HepG2 (cell line): ENCODE results near the gene NCOR2. TPM values are rescaled to one million over a fixed set of nuclear protein-coding genes. Genes with fewer than 3 reads are reported as not detected.

ENCODE experiments used
- ATAC-seq: fragments of 200-7000 bp; cut with Tn5 transposase; 3 replicates; pipeline ENCODE4 v1.9.1; 2020; ENCODE audit warnings: mild to moderate bottlenecking, moderate library complexity
- BruUV-seq: library from RNA; stranded (reverse); fragments of 400-500 nt; replicated peaks from 2 replicates; lab custom pipeline; 2021; lab: Mats Ljungman, UMichigan
- CTCF ChIA-PET: fragments of 300-600 bp; formaldehyde crosslinking; extraction: SDS; loops from one replicate; lab custom pipeline; 2021; ENCODE audit warnings: low total read pairs, inconsistent platforms, low intra/inter-chr PET ratio; lab: Yijun Ruan, JAX
- POLR2A ChIA-PET: fragments of 350-600 bp; sonication (Branson Sonifier 250); formaldehyde crosslinking; loops from one replicate; lab custom pipeline; 2020; ENCODE audit warnings: antibody characterized with exemption, inconsistent platforms; lab: Yijun Ruan, JAX
- DNase-seq: peaks from one replicate; pipeline ENCODE4 v3.0.0-alpha.2; 2015; ENCODE audit warnings: low spot score
- FAIRE-seq: peaks from 3 replicates; lab custom pipeline; 2011; peaks lifted over from hg19 to GRCh38; lab: Jason Lieb, UNC
- H2AFZ ChIP-seq: one replicate; pipeline ENCODE4 v1.6.1; 2011; ENCODE audit warnings: low read length, inconsistent platforms
- H3K27ac ChIP-seq: fragments of 300-600 bp; 3 replicates; pipeline ENCODE4 v1.8.0; 2011; ENCODE audit warnings: mixed run types, mild to moderate bottlenecking, mixed read lengths, low read length, inconsistent platforms; ENCODE audit not compliant: insufficient read depth; ENCODE audit errors: extremely low read length
- H3K27me3 ChIP-seq, 2 experiments: fragments of 200-600 bp in 1 of 2; 2 replicates in 1 of 2; 3 replicates in 1 of 2; pipeline versions ENCODE4 v1.6.0 to v1.8.0; 2011; ENCODE audit warnings: low read length in 2 of 2, mild to moderate bottlenecking in 2 of 2, moderate library complexity in 2 of 2, inconsistent platforms in 1 of 2; ENCODE audit not compliant: insufficient read depth in 2 of 2, control insufficient read depth in 1 of 2
- H3K36me3 ChIP-seq, 2 experiments: fragments of 200-600 bp in 1 of 2; replicated peaks in 1 of 2; 2 replicates in 1 of 2; 3 replicates in 1 of 2; pipeline versions ENCODE4 v1.5.1 to v1.8.0; 2011; ENCODE audit warnings: low read length in 2 of 2, inconsistent platforms in 1 of 2; ENCODE audit not compliant: insufficient read depth in 2 of 2, control insufficient read depth in 1 of 2
- H3K4me1 ChIP-seq: 2 replicates; pipeline ENCODE4 v1.5.1; 2012; ENCODE audit warnings: low read length, inconsistent platforms; ENCODE audit not compliant: insufficient read depth
- H3K4me2 ChIP-seq: 2 replicates; pipeline ENCODE4 v1.6.0; 2011; ENCODE audit warnings: low read depth, low read length, inconsistent platforms
- H3K4me3 ChIP-seq, 3 experiments: fragments of 200-600 bp in 1 of 3; sonication (generic), shearing (Covaris generic) in 1 of 3; replicated peaks in 1 of 3; 2 replicates each; pipeline ENCODE4 v1.5.1; 2011 to 2016; ENCODE audit warnings: low read length in 3 of 3, inconsistent platforms in 2 of 3, low read depth in 2 of 3, mild to moderate bottlenecking in 2 of 3, control low read depth in 1 of 3, mixed read lengths in 1 of 3; ENCODE audit not compliant: insufficient read depth in 1 of 3
- H3K79me2 ChIP-seq: one replicate; pipeline ENCODE4 v1.6.1; 2011; ENCODE audit warnings: low read length, inconsistent platforms; ENCODE audit not compliant: insufficient read depth
- H3K9ac ChIP-seq: 2 replicates; pipeline ENCODE4 v1.6.0; 2011; ENCODE audit warnings: mild to moderate bottlenecking, low read depth, low read length, inconsistent platforms; ENCODE audit not compliant: insufficient read depth
- H3K9me3 ChIP-seq: 2 replicates; pipeline ENCODE4 v1.5.1; 2012; ENCODE audit warnings: mild to moderate bottlenecking, low read length
- H4K20me1 ChIP-seq: 2 replicates; pipeline ENCODE4 v1.6.0; 2011; ENCODE audit warnings: inconsistent platforms, mild to moderate bottlenecking, low read length, moderate library complexity; ENCODE audit not compliant: insufficient read depth
- MZF1 ChIP-seq: sonication (generic); formaldehyde crosslinking; IDR thresholded peaks from 2 replicates; pipeline ENCODE4 v1.8.1; 2023; ENCODE audit warnings: mild to moderate bottlenecking, missing genetic modification reagents, borderline replicate concordance
- ZNF282 ChIP-seq: fragments of 450-650 bp; IDR thresholded peaks from 2 replicates; pipeline ENCODE4 v1.6.1; 2018; ENCODE audit not compliant: partially characterized antibody
- WGBS: methylation state at CpG from one replicate; pipeline ENCODE4 v1.1.6; 2017; ENCODE audit warnings: low lambda C conversion rate; 5-methylcytosine and 5-hydroxymethylcytosine counted together
- in situ Hi-C: cut with HindIII; loops from 2 replicates; pipeline ENCODE4 v1.10.0; 2017; ENCODE audit warnings: low pct_unique_long_range_greater_than_20kb; ENCODE audit not compliant: extremely low pct_ligation_motif_present
- intact Hi-C: fragments of 100-400 bp; cut with micrococcal nuclease; formaldehyde crosslinking; loops from one replicate; pipeline ENCODE4 v1.10.0; 2022; ENCODE audit not compliant: unreplicated experiment
- polyA plus RNA-seq, 8 experiments: library from polyadenylated mRNA; depleted of rRNA in 3 of 8; stranded (reverse) in 7 of 8; unstranded in 1 of 8; fragments of >200 nt; fragmentation: Illumina TruSeq in 4 of 8; extraction: Trizol in 4 of 8; gene quantifications; 2 replicates each; pipeline versions ENCODE4 v1.2.1 to v1.2.3, GENCODE V29; 2011 to 2016; ENCODE audit warnings: low read depth in 4 of 8, missing spikeins in 1 of 8, mixed read lengths in 1 of 8; ENCODE audit not compliant: insufficient read depth in 1 of 8
- total RNA-seq, 5 experiments: library from RNA; depleted of rRNA; stranded (reverse); fragments of >200 nt; fragmentation: Illumina TruSeq; extraction: Trizol; gene quantifications; 2 replicates each; pipeline ENCODE4 v1.2.3, GENCODE V29; 2016; ENCODE audit warnings: low read depth in 1 of 5
- TF ChIP-seq, protein P1 (sequence below): sonication (generic); formaldehyde crosslinking; IDR thresholded peaks from 2 replicates; pipeline ENCODE4 v1.4.0; 2020; ENCODE audit warnings: missing genetic modification reagents
- TF ChIP-seq, protein P2 (sequence below): sonication (generic); formaldehyde crosslinking; IDR thresholded peaks from 2 replicates; pipeline ENCODE4 v1.4.0; 2020; ENCODE audit warnings: low read depth, missing genetic modification reagents
- TF ChIP-seq, protein P3 (sequence below): sonication (generic); formaldehyde crosslinking; IDR thresholded peaks from 2 replicates; pipeline ENCODE4 v1.5.0; 2020; ENCODE audit warnings: missing genetic modification reagents, mild to moderate bottlenecking, borderline replicate concordance

The NCOR2 gene
- total and polyA plus RNA-seq, 2 of the 13 experiments (the other 11 are each of a cell fraction or from before 2014, with no cell fraction given), result 4.5 to 5.7 TPM

DNA sequence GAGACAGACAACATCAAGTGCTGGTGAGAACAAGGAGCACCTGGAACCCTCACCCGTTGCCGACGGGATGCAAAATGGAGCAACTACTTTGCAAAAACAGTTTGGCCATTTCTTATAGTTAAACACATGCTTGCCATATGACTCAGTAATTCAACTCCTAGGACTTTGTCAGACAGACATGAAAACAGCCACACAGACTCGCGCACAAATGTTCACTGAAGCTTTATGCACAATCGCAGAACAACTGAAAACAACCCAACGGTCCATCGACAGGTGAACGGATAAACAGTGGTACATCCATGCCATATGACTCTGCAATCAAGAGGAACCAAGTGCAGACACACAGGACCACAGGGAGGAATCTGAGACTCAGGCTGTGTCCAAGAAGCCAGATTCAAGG is 30.8 kb downstream of the NCOR2 start:
- Histone ChIP-seq H3K36me3 (no peaks in the 10 kb centered on the region), H3K4me3 (no peak overlapping the region), H2AFZ (no peak overlapping the region), H3K4me2 (no peak overlapping the region), H3K9me3 (no peaks in the 10 kb centered on the region), H3K79me2 (peaks cover 21% of the 10 kb centered on the region), H3K27me3 (no peaks in the 10 kb centered on the region), H3K27ac (no peak overlapping the region), H3K9ac (no peak overlapping the region), H3K4me1 (peaks cover 26% of the 10 kb centered on the region), H4K20me1 (peaks cover 22% of the 10 kb centered on the region; the same call in 1 of the 2 replicates)
- in situ Hi-C loops, result no loop called here
- CTCF ChIA-PET, result no interaction called here
- FAIRE-seq, result no peak
- no peak for ATAC-seq
- TF ChIP-seq MZF1 (CRISPR knock-in tag) (no peak), ZNF282 (no peak)
- TF ChIP-seq, protein P1, sequence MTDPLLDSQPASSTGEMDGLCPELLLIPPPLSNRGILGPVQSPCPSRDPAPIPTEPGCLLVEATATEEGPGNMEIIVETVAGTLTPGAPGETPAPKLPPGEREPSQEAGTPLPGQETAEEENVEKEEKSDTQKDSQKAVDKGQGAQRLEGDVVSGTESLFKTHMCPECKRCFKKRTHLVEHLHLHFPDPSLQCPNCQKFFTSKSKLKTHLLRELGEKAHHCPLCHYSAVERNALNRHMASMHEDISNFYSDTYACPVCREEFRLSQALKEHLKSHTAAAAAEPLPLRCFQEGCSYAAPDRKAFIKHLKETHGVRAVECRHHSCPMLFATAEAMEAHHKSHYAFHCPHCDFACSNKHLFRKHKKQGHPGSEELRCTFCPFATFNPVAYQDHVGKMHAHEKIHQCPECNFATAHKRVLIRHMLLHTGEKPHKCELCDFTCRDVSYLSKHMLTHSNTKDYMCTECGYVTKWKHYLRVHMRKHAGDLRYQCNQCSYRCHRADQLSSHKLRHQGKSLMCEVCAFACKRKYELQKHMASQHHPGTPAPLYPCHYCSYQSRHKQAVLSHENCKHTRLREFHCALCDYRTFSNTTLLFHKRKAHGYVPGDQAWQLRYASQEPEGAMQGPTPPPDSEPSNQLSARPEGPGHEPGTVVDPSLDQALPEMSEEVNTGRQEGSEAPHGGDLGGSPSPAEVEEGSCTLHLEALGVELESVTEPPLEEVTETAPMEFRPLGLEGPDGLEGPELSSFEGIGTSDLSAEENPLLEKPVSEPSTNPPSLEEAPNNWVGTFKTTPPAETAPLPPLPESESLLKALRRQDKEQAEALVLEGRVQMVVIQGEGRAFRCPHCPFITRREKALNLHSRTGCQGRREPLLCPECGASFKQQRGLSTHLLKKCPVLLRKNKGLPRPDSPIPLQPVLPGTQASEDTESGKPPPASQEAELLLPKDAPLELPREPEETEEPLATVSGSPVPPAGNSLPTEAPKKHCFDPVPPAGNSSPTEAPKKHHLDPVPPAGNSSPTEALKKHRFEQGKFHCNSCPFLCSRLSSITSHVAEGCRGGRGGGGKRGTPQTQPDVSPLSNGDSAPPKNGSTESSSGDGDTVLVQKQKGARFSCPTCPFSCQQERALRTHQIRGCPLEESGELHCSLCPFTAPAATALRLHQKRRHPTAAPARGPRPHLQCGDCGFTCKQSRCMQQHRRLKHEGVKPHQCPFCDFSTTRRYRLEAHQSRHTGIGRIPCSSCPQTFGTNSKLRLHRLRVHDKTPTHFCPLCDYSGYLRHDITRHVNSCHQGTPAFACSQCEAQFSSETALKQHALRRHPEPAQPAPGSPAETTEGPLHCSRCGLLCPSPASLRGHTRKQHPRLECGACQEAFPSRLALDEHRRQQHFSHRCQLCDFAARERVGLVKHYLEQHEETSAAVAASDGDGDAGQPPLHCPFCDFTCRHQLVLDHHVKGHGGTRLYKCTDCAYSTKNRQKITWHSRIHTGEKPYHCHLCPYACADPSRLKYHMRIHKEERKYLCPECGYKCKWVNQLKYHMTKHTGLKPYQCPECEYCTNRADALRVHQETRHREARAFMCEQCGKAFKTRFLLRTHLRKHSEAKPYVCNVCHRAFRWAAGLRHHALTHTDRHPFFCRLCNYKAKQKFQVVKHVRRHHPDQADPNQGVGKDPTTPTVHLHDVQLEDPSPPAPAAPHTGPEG (CRISPR knock-in tag), result no peak
- TF ChIP-seq, protein P2, sequence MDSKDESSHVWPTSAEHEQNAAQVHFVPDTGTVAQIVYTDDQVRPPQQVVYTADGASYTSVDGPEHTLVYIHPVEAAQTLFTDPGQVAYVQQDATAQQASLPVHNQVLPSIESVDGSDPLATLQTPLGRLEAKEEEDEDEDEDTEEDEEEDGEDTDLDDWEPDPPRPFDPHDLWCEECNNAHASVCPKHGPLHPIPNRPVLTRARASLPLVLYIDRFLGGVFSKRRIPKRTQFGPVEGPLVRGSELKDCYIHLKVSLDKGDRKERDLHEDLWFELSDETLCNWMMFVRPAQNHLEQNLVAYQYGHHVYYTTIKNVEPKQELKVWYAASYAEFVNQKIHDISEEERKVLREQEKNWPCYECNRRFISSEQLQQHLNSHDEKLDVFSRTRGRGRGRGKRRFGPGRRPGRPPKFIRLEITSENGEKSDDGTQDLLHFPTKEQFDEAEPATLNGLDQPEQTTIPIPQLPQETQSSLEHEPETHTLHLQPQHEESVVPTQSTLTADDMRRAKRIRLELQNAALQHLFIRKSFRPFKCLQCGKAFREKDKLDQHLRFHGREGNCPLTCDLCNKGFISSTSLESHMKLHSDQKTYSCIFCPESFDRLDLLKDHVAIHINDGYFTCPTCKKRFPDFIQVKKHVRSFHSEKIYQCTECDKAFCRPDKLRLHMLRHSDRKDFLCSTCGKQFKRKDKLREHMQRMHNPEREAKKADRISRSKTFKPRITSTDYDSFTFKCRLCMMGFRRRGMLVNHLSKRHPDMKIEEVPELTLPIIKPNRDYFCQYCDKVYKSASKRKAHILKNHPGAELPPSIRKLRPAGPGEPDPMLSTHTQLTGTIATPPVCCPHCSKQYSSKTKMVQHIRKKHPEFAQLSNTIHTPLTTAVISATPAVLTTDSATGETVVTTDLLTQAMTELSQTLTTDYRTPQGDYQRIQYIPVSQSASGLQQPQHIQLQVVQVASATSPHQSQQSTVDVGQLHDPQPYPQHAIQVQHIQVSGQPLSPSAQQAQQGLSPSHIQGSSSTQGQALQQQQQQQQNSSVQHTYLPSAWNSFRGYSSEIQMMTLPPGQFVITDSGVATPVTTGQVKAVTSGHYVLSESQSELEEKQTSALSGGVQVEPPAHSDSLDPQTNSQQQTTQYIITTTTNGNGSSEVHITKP (CRISPR knock-in tag), result no peak
- TF ChIP-seq, protein P3, sequence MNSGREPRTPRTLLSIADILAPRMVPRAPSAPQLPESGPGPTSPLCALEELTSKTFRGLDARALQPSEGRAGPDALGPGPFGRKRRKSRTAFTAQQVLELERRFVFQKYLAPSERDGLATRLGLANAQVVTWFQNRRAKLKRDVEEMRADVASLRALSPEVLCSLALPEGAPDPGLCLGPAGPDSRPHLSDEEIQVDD (CRISPR knock-in tag), result no peak
- no peak for DNase-seq
- no TSS peak for BruUV-seq
- POLR2A ChIA-PET, result no interaction called here
- 94% methylated on average over 9 of the region's 9 CpGs for WGBS
- intact Hi-C loops, result no loop called here
